A549 (cell line): ENCODE measurements around the gene FBXO11.
"Not testable (repeated sequence)": the region's sequence is repeated elsewhere in the genome, so short reads cannot be mapped to it uniquely, and the experiment has no call there.

Experiments used
- CEBPB ChIP-seq, 2 experiments: fragments of >200 bp in 1 of 2; sonication (Bioruptor Twin) in 1 of 2; formaldehyde crosslinking in 1 of 2; IDR thresholded peaks; 2 replicates each; pipeline ENCODE4 v1.6.1; 2012 to 2016
- CHD2 ChIP-seq: fragments of 150-350 bp; IDR thresholded peaks from 2 replicates; pipeline ENCODE4 v1.6.1; 2014; ENCODE audit warnings: low read length; ENCODE audit not compliant: partially characterized antibody
- CTCF ChIP-seq: fragments of >200 bp; sonication (Bioruptor Twin); formaldehyde crosslinking; IDR thresholded peaks from 3 replicates; pipeline ENCODE4 v1.5.1; 2016
- HDAC2 ChIP-seq: fragments of 200-600 bp; sonication (generic); IDR thresholded peaks from 2 replicates; pipeline ENCODE4 v1.6.1; 2016
- KDM1A ChIP-seq: fragments of 200-600 bp; sonication (generic); IDR thresholded peaks from 2 replicates; pipeline ENCODE4 v1.6.1; 2016; ENCODE audit warnings: low read depth, mild to moderate bottlenecking
- POLR2A ChIP-seq: IDR thresholded peaks from 2 replicates; pipeline ENCODE4 v1.6.1; 2012; ENCODE audit warnings: mild to moderate bottlenecking, low read length
- RFX5 ChIP-seq: fragments of 450-650 bp; IDR thresholded peaks from 2 replicates; pipeline ENCODE4 v1.7.1; 2014; ENCODE audit warnings: antibody characterized with exemption, mild to moderate bottlenecking, moderate library complexity
- SMC3 ChIP-seq: fragments of >200 bp; sonication (Bioruptor Twin); formaldehyde crosslinking; IDR thresholded peaks from 3 replicates; pipeline ENCODE4 v1.6.1; 2018; ENCODE audit warnings: inconsistent platforms
- SREBF2 ChIP-seq: fragments of 450-650 bp; IDR thresholded peaks from 2 replicates; pipeline ENCODE4 v1.6.1; 2014; ENCODE audit warnings: mild to moderate bottlenecking, moderate library complexity
- TP53 ChIP-seq: fragments of 250-450 bp; sonication (Bioruptor Pico); IDR thresholded peaks from 2 replicates; pipeline ENCODE4 v1.5.0; 2021; ENCODE audit warnings: mild to moderate bottlenecking, moderate library complexity
- ZFP36 ChIP-seq: fragments of 450-650 bp; IDR thresholded peaks from 2 replicates; pipeline ENCODE4 v1.6.1; 2014; ENCODE audit warnings: borderline replicate concordance; ENCODE audit not compliant: partially characterized antibody

- not testable (repeated sequence) for TF ChIP-seq ZFP36; CEBPB (IDR thresholded peaks at IDR 0.05); SMC3; POLR2A; CTCF; TP53; KDM1A; RFX5; SREBF2; CHD2; HDAC2
These were observed 4.4 kb upstream of the FBXO11 start for GRCh38 chr2:47910662-47911061.
